T47D (cell line): ENCODE measurements around the gene EFHC1.
"Not testable (repeated sequence)": the region's sequence is repeated elsewhere in the genome, so short reads cannot be mapped to it uniquely, and the experiment has no call there.

ENCODE experiments used
- DNase-seq, 2 experiments: peaks; one replicate each; pipeline versions ENCODE4 v3.0.0 to v3.0.0-alpha.2; 2011 to 2012; ENCODE audit warnings: low read depth in 1 of 2, low spot score in 1 of 2
- JUND ChIP-seq: IDR thresholded peaks from 2 replicates; pipeline ENCODE4 v1.6.1; 2012; ENCODE audit warnings: low read depth
- in situ Hi-C: cut with HindIII; loops from 2 replicates; pipeline ENCODE4 v1.10.0; 2016; ENCODE audit warnings: low sequenced_read_pairs, low pct_unique_long_range_greater_than_20kb

EFHC1 gene

DNA sequence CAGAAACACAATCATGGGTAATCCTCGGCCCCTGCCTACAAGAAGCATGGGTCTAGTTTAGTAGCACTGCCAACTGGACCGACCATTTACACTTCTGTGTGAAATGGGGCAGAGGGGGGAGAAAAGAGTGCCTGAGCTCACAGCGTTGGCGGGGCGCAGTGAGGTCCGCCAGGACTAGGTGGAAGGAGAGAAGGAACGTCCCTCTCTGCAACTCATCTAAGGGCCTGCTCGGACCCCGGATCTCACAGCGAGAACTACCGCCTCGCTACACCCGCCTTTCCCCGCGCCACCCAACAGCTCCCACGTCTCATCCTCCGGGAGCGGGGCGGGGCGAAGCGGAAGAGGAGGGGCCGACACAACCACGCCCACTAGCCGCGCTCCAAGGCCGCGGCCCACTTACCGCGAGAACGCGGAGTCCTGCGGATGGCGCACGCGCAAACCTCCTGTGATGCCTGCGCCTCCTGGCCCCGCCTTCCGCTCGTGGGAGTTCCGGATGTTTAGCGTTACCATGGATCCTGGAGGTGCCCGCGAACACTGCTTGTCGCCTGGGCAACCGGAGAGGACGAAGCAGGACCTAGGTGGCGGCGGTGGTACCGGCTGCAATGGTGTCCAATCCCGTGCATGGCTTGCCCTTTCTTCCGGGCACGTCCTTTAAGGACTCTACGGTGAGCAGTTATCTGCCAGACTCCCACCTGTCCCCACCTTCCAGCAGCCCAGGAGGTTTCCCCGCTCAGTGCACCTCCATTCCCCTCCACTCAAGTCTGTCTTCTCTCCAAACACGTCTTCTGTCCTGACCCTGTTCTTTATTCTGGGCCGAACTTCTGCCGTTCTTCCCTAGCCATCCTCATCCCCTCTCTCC is at the start of gene EFHC1:
TSS of gene EFHC1 (plus strand) at position 534 of the 859 bp plus-strand sequence. CDS start at position 603, 69 bp downstream.
- TF ChIP-seq JUND, result no peak

GRCh38 chr6:52371656-52372191 is 48.4 kb upstream of the EFHC1 start:
- no peak for TF ChIP-seq JUND
- no peak for DNase-seq
- in situ Hi-C loops, result no loop called here

More for the DNA sequence above, at the start of gene EFHC1:
- peak; percentile 67 to 98 for DNase-seq
- in situ Hi-C loops, result loop anchor here (25.0 kb wide), 1 partner anchor 242 kb away; the partner anchor contains the start of gene TMEM14A

GRCh38 chr6:52373151-52373690 is 46.9 kb upstream of the EFHC1 start:
- no peak for TF ChIP-seq JUND
- DNase-seq, result no peak
- in situ Hi-C loops, result no loop called here

DNA sequence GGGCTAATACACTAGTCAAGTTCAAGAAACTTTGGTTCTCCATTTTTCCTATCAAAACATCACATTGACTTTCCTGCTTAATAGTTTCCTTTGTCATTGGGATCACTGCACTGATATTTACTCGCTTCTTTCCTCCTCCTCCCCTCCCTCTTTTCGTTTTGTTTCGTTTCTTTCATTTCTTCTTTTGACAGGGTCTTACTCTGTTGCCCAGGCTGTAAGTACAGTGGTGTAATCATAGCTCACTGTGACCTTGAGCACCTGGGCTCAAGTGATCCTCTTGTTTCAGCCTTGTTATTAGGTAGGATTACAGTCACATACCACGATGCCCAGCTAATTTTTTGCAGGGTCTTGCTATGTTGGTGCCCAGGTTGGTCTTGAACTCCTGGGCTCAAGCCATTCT is 45.9 kb upstream of the EFHC1 start:
- in situ Hi-C loops, result no loop called here
- no peak for TF ChIP-seq JUND
- DNase-seq, result no peak

DNA sequence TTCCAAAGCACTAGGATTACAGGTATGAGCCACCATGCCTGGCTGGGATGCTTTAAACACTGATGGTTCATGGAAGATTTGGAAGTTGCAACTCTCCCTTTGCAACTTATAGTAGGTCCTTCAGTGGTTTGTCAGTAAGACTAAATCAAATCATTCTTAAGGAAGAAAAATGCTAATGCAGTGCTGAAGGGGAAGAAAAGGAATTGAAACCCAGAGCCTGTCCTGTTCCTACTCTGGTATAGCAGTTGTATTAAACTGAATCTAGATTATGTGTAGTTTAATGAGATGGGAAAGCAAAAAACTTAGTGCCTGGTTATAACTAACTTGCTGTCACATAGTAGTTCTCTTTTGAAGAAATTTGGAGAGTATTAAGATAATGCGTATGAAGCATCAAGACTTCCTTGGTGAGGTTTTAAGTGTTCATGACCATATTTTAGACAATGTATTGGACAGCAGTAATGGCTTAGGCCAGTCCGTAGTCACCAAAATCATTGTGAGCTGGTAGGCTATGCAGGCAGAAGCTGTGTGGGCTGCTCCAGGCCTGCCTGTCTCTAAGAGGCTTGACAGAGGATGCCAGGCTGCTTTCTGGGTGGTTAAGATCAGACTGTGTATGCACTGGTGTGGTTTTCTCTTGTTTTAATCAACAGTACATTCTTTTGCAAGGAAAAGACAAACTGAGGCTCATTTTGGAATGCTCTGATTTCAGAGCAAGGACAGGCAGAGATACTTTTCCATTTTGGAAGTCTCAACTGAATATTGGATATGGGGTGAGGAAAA is 44.2 kb upstream of the EFHC1 start:
- TF ChIP-seq JUND, result no peak
- DNase-seq, result no peak
- in situ Hi-C loops, result no loop called here

GRCh38 chr6:52376763-52377162 is 43.4 kb upstream of the EFHC1 start:
- in situ Hi-C loops, result no loop called here

GRCh38 chr6:52377538-52378221 is 42.5 kb upstream of the EFHC1 start:
- in situ Hi-C loops, result no loop called here
- no peak for TF ChIP-seq JUND
- no peak for DNase-seq

More at GRCh38 chr6:52376763-52377162, 43.4 kb upstream of the EFHC1 start:
- no peak for DNase-seq
- no peak for TF ChIP-seq JUND

- DNase-seq, result no peak
- no peak for TF ChIP-seq JUND
- in situ Hi-C loops, result no loop called here
Observed at GRCh38 chr6:52381249-52381648, 38.9 kb upstream of the EFHC1 start.

GRCh38 chr6:52384145-52384766 is 35.9 kb upstream of the EFHC1 start:
- TF ChIP-seq JUND, result no peak
- no peak for DNase-seq
- in situ Hi-C loops, result no loop called here

DNA sequence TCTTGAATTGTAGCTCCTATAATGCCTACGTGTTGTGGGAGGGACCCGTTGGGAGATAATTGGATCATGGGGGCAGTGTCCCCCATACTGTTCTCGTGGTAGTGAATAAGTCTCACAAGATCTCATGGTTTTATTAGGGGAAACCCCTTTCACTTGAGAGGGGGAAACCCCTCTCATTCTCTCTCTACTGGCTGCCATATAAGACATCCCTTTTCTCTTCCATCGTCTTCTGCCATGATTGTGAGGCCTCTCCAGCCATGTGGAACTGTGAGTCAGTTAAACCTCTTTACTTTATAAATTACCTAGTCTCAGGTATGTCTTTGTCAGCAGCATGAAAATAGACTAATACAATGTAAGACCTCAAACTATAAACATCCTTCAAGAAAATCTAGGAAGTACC is 35.1 kb upstream of the EFHC1 start:
- in situ Hi-C loops, result no loop called here
- no peak for DNase-seq
- TF ChIP-seq JUND, result no peak

- in situ Hi-C loops, result not testable (repeated sequence)
Observed at GRCh38 chr6:52388119-52388518, 32.0 kb upstream of the EFHC1 start.

GRCh38 chr6:52388790-52389189 is 31.4 kb upstream of the EFHC1 start:
- no peak for DNase-seq
- in situ Hi-C loops, result no loop called here
- TF ChIP-seq JUND, result no peak

More at GRCh38 chr6:52388119-52388518, 32.0 kb upstream of the EFHC1 start:
- not testable (repeated sequence) for DNase-seq
